Trophoblast cell (in vitro differentiated cells and primary cell): ENCODE results near the gene SERPINA3.
"Not testable (repeated sequence)": the region's sequence is repeated elsewhere in the genome, so short reads cannot be mapped to it uniquely, and the experiment has no call there.

ENCODE experiments used
- DNase-seq, 2 donors: peaks; one replicate each; pipeline ENCODE4 v3.0.0-alpha.2; 2016
- H2AFZ ChIP-seq: 2 replicates; pipeline ENCODE4 v1.6.1; 2013; ENCODE audit warnings: low read length, moderate library complexity, mild to moderate bottlenecking; ENCODE audit not compliant: insufficient read depth, poor library complexity
- H2AK5ac ChIP-seq: 2 replicates; pipeline ENCODE4 v1.6.1; 2013; ENCODE audit warnings: mild to moderate bottlenecking, low read length
- H2BK120ac ChIP-seq: 2 replicates; pipeline ENCODE4 v1.6.1; 2013; ENCODE audit warnings: low read length, mild to moderate bottlenecking, moderate library complexity; ENCODE audit not compliant: insufficient read depth, poor library complexity
- H2BK12ac ChIP-seq: 2 replicates; pipeline ENCODE4 v1.6.1; 2013; ENCODE audit warnings: mild to moderate bottlenecking, low read length, moderate library complexity
- H2BK5ac ChIP-seq: 2 replicates; pipeline ENCODE4 v1.6.1; 2013; ENCODE audit warnings: low read length, low read depth, moderate library complexity, mild to moderate bottlenecking; ENCODE audit not compliant: poor library complexity
- H3K14ac ChIP-seq: 2 replicates; pipeline ENCODE4 v1.6.1; 2013; ENCODE audit warnings: mild to moderate bottlenecking, low read length
- H3K18ac ChIP-seq: 2 replicates; pipeline ENCODE4 v1.6.1; 2013; ENCODE audit warnings: mild to moderate bottlenecking, low read length
- H3K23ac ChIP-seq: 2 replicates; pipeline ENCODE4 v1.6.1; 2013; ENCODE audit warnings: low read length
- H3K27ac ChIP-seq: 2 replicates; pipeline ENCODE4 v1.5.1; 2013; ENCODE audit warnings: low read depth, mild to moderate bottlenecking, inconsistent platforms, low read length, moderate library complexity
- H3K27me3 ChIP-seq: 2 replicates; pipeline ENCODE4 v1.6.1; 2013; ENCODE audit warnings: inconsistent platforms, mild to moderate bottlenecking, low read length, moderate library complexity; ENCODE audit not compliant: insufficient read depth
- H3K36me3 ChIP-seq, 2 experiments: 1 replicate in 1 of 2; 2 replicates in 1 of 2; pipeline ENCODE4 v1.6.1; 2013; ENCODE audit warnings: low read length in 2 of 2, mild to moderate bottlenecking in 2 of 2, moderate library complexity in 1 of 2; ENCODE audit not compliant: insufficient read depth in 2 of 2, control insufficient read depth in 1 of 2
- H3K4ac ChIP-seq: 2 replicates; pipeline ENCODE4 v1.6.1; 2013; ENCODE audit warnings: low read depth, mild to moderate bottlenecking, low read length, moderate library complexity
- H3K4me1 ChIP-seq, 2 experiments: 1 replicate in 1 of 2; 2 replicates in 1 of 2; pipeline ENCODE4 v1.6.1; 2013; ENCODE audit warnings: low read length in 2 of 2, mild to moderate bottlenecking in 2 of 2, moderate library complexity in 1 of 2; ENCODE audit not compliant: insufficient read depth in 2 of 2, control insufficient read depth in 1 of 2
- H3K4me2 ChIP-seq: 2 replicates; pipeline ENCODE4 v1.6.1; 2013; ENCODE audit warnings: inconsistent platforms, mild to moderate bottlenecking, low read length, moderate library complexity
- H3K4me3 ChIP-seq: 2 replicates; pipeline ENCODE4 v1.5.1; 2013; ENCODE audit warnings: mild to moderate bottlenecking, low read depth, low read length, inconsistent platforms
- H3K79me1 ChIP-seq: one replicate; pipeline ENCODE4 v1.6.1; 2013; ENCODE audit warnings: low read length
- H3K79me2 ChIP-seq: 2 replicates; pipeline ENCODE4 v1.6.1; 2013; ENCODE audit warnings: low read length, mild to moderate bottlenecking; ENCODE audit not compliant: control insufficient read depth, insufficient read depth, poor library complexity
- H3K9ac ChIP-seq: 2 replicates; pipeline ENCODE4 v1.6.1; 2013; ENCODE audit warnings: mild to moderate bottlenecking, low read length
- H3K9me3 ChIP-seq: 2 replicates; pipeline ENCODE4 v1.6.1; 2013; ENCODE audit warnings: low read depth, mild to moderate bottlenecking, control low read depth, inconsistent platforms, low read length; ENCODE audit not compliant: insufficient read depth
- H4K12ac ChIP-seq: 2 replicates; pipeline ENCODE4 v1.6.1; 2013; ENCODE audit warnings: low read depth, mild to moderate bottlenecking, low read length, moderate library complexity
- H4K8ac ChIP-seq: 2 replicates; pipeline ENCODE4 v1.6.1; 2013; ENCODE audit warnings: low read depth, mild to moderate bottlenecking, low read length, moderate library complexity
- H4K91ac ChIP-seq: one replicate; pipeline ENCODE4 v1.6.1; 2013; ENCODE audit warnings: low read depth, mild to moderate bottlenecking, low read length, moderate library complexity
- WGBS: extraction: QIAGEN DNeasy Blood & Tissue Kit; methylation state at CpG from one replicate; pipeline ENCODE4 v1.1.7; 2013; ENCODE audit warnings: missing lambda C conversion rate; ENCODE audit not compliant: insufficient read length, insufficient coverage; ENCODE audit errors: extremely low coverage; 5-methylcytosine and 5-hydroxymethylcytosine counted together

SERPINA3 gene

GRCh38 chr14:94635154-94635553, 23.0 kb downstream of the SERPINA3 start:
- Histone ChIP-seq H3K9me3 (peaks cover 3% of the 10 kb centered on the region), H3K4me1 (no peaks in the 10 kb centered on the region), H3K18ac (no peak overlapping the region), H3K4me2 (no peak overlapping the region), H2BK5ac (no peak overlapping the region), H3K36me3 (no peaks in the 10 kb centered on the region), H2AFZ (no peak overlapping the region), H4K91ac (no peak overlapping the region), H2BK12ac (no peak overlapping the region), H3K14ac (no peak overlapping the region), H3K4ac (no peak overlapping the region), H3K9ac (no peak overlapping the region), H3K23ac (no peak overlapping the region), H3K27me3 (no peaks in the 10 kb centered on the region), H2AK5ac (no peak overlapping the region), H3K4me3 (no peak overlapping the region), H4K8ac (no peak overlapping the region), H2BK120ac (no peak overlapping the region), H4K12ac (no peak overlapping the region), H3K79me1 (no peaks in the 10 kb centered on the region), H3K27ac (no peak overlapping the region), H3K79me2 (no peaks in the 10 kb centered on the region)
- no CpG with 5 or more reads among the region's 1 CpG for WGBS
- no peak for DNase-seq

DNA sequence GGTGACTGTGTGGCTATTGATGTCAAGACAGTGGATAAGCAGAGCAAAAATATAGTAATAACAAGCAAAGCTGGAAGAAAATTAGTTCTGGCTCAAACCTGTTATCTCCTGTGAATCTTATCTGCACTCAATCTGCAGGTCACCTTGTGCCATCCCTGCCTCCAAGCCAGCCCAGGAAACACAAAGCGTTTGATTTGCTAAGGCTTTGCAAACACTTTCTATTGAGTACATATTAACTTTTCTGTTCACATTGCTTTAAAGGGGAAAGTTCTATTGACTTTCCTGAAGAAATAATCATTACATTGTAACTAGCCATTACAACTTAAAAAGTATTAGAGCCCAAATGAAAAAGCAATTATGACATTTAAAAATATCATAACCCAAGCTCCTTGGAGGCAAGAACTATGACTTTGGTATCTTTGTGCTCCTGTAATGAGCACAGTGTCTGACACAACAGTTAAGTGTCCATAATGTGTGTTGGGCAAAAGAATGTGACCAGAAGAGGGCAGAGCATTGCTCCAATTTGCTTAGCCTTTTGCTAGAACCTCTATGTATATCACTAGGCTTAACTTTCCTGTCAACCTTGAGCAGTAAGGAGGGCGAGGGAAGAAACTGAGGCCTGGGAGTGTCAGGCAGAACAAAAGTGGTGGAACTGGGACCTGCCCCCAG, 24.7 kb downstream of the SERPINA3 start:
- Histone ChIP-seq H3K79me1 (no peaks in the 10 kb centered on the region), H3K4ac (no peak overlapping the region), H3K23ac (no peak overlapping the region), H2BK120ac (no peak overlapping the region), H3K36me3 (no peaks in the 10 kb centered on the region), H3K9ac (no peak overlapping the region), H4K12ac (no peak overlapping the region), H3K18ac (no peak overlapping the region), H3K27ac (no peak overlapping the region), H3K4me1 (no peaks in the 10 kb centered on the region), H2BK5ac (no peak overlapping the region), H2AK5ac (no peak overlapping the region), H3K27me3 (no peaks in the 10 kb centered on the region), H3K4me3 (no peak overlapping the region), H3K79me2 (no peaks in the 10 kb centered on the region), H3K14ac (no peak overlapping the region), H2BK12ac (no peak overlapping the region), H3K9me3 (peaks cover 3% of the 10 kb centered on the region), H2AFZ (no peak overlapping the region), H4K91ac (no peak overlapping the region), H4K8ac (no peak overlapping the region), H3K4me2 (no peak overlapping the region)
- no peak for DNase-seq
- WGBS: no CpG with 5 or more reads among the region's 2 CpGs

DNA sequence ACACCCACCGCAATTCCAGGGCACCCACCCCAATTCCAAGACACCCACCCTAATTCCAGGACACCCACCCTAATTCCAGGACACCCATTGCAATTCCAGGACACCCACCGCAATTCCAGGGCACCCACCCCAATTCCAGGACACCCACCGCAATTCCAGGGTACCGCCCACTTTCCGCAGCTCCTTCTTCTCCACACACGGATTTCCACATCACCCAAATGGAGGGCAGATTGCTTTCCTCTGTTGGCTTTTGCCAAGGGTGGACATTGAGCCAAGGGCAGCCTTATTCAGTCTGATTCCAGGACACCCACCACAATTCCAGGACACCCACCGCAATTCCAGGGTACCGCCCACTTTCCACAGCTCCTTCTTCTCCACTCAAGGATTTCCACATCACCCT, 25.6 kb downstream of the SERPINA3 start:
- not testable (repeated sequence) for H3K14ac ChIP-seq, H2AK5ac ChIP-seq, H3K18ac ChIP-seq, H3K27me3 ChIP-seq, H2BK120ac ChIP-seq, H4K91ac ChIP-seq, H3K9ac ChIP-seq, H3K4me1 ChIP-seq, H3K23ac ChIP-seq, DNase-seq, H3K27ac ChIP-seq, H2BK12ac ChIP-seq, H4K12ac ChIP-seq, H2BK5ac ChIP-seq, H3K36me3 ChIP-seq, H3K79me1 ChIP-seq, H3K4me3 ChIP-seq, H4K8ac ChIP-seq, H3K4ac ChIP-seq, H2AFZ ChIP-seq, H3K4me2 ChIP-seq, H3K79me2 ChIP-seq, H3K9me3 ChIP-seq
- no CpG with 5 or more reads among the region's 8 CpGs for WGBS

DNA sequence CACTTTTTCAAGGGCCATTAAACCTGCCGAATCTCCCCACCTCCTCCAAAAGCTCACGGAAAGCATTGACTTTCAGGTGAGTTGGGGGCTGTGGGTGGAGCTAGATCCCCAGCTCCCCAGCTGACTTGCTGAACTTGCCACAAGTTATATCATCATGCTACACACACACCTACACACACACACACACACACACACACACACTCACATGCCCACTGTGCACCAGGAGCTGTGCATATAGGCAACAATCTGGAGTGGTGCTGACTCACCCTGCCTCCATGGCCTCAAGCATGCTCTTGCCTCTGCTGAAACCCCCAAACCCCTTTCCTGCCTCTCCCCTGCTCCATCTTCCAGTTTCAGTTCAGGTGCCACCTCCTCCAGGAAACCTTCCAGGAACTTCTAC, 26.1 kb downstream of the SERPINA3 start:
- H3K27ac ChIP-seq: no peak overlapping the region
- H4K8ac ChIP-seq: no peak overlapping the region
- DNase-seq: no peak
- WGBS: no CpG with 5 or more reads among the region's 2 CpGs
- H2BK120ac ChIP-seq: no peak overlapping the region
- no peak overlapping the region for H2AFZ ChIP-seq
- H4K91ac ChIP-seq: no peak overlapping the region
- no peaks in the 10 kb centered on the region for H3K79me2 ChIP-seq
- no peak overlapping the region for H3K23ac ChIP-seq
- no peak overlapping the region for H3K4ac ChIP-seq
- H3K18ac ChIP-seq: no peak overlapping the region
- no peak overlapping the region for H3K4me2 ChIP-seq
- H3K79me1 ChIP-seq: no peaks in the 10 kb centered on the region
- H2AK5ac ChIP-seq: no peak overlapping the region
- H4K12ac ChIP-seq: no peak overlapping the region
- no peak overlapping the region for H3K4me3 ChIP-seq
- H2BK5ac ChIP-seq: no peak overlapping the region
- no peaks in the 10 kb centered on the region for H3K27me3 ChIP-seq
- H3K14ac ChIP-seq: no peak overlapping the region
- H3K36me3 ChIP-seq: no peaks in the 10 kb centered on the region
- no peak overlapping the region for H3K9ac ChIP-seq
- H3K4me1 ChIP-seq: no peaks in the 10 kb centered on the region
- H3K9me3 ChIP-seq: peaks cover 3% of the 10 kb centered on the region
- no peak overlapping the region for H2BK12ac ChIP-seq
